ENCODE measurements around the gene PRSS58. TPM values are rescaled to one million over a fixed set of nuclear protein-coding genes. Genes with fewer than 3 reads are reported as not detected.

PRSS58 gene
- total RNA-seq, 2 donors from 2014 or later, result not detected

GRCh38 chr7:142275028-142275427 lies 17.2 kb upstream of the PRSS58 start:
- Histone ChIP-seq H3K4me1 (no peaks in the 10 kb centered on the region), H3K27me3 (no peaks in the 10 kb centered on the region), H3K4me3 (no peak overlapping the region), H3K36me3 (no peaks in the 10 kb centered on the region), H3K27ac (no peak overlapping the region), H3K9me3 (peaks cover 0 to 15% of the 10 kb centered on the region in 2 donors)
- no peak for DNase-seq (ENCODE audit: low spot score)
- no peak for TF ChIP-seq CTCF (IDR thresholded peaks at IDR 0.05)

DNA sequence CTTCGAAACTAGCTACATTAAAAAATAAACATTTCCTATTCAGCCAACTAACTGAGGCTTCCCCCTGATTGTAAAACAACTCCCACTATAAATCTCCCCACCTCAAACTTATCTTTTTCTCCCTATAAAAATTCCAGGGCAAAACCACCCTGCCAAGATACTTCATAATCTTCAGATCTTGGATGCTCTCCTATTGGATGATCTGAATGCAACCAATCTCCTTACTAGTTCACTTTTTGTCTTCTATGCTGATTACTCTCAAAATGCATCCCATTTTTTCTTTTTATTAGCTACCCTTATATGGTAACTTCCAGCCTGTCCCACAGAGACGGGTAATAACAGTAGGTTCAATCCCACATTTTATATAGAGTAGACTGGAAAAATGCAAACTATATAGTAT lies 15.0 kb upstream of the PRSS58 start:
- no peak for DNase-seq (ENCODE audit: low spot score)
- Histone ChIP-seq H3K27ac (no peak overlapping the region), H3K9me3 (peaks cover 0 to 15% of the 10 kb centered on the region in 2 donors), H3K4me3 (no peak overlapping the region), H3K36me3 (no peaks in the 10 kb centered on the region), H3K27me3 (no peaks in the 10 kb centered on the region), H3K4me1 (no peaks in the 10 kb centered on the region)
- no peak for TF ChIP-seq CTCF (IDR thresholded peaks at IDR 0.05)

- TF ChIP-seq CTCF (IDR thresholded peaks at IDR 0.05), result no peak
- H3K27me3 ChIP-seq, result no peaks in the 10 kb centered on the region
These were observed 5.9 kb upstream of the PRSS58 start for GRCh38 chr7:142263598-142264380.

GRCh38 chr7:142250705-142251104 lies 7.2 kb downstream of the PRSS58 start:
- Histone ChIP-seq H3K4me1 (no peaks in the 10 kb centered on the region), H3K4me3 (no peak overlapping the region), H3K27ac (no peak overlapping the region), H3K9me3 (no peaks in the 10 kb centered on the region), H3K36me3 (no peaks in the 10 kb centered on the region), H3K27me3 (no peaks in the 10 kb centered on the region)
- no peak for DNase-seq (ENCODE audit: low spot score)
- no peak for TF ChIP-seq CTCF (IDR thresholded peaks at IDR 0.05)

More at GRCh38 chr7:142263598-142264380, 5.9 kb upstream of the PRSS58 start:
- Histone ChIP-seq H3K4me1 (no peaks in the 10 kb centered on the region), H3K4me3 (no peak overlapping the region), H3K36me3 (no peaks in the 10 kb centered on the region), H3K27ac (no peak overlapping the region), H3K9me3 (no peaks in the 10 kb centered on the region)
- DNase-seq (ENCODE audit: low spot score), result no peak

DNA sequence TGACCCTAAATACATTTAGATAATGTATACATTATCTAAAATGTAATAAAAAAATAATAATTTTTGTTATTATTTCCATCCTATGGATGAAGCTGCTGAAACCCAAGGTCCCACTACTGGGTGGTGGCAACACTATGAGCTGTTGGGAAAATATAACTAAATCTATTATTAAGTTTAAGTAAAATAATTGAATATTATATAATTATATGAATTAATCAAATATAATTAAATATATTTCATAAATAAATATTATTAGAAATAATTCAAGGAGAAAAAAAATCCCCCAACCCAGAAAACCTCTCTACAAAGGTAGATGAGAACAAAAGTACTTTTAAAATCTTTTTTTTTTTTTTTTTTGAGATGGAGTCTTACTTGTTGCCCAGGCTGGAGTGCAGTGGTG lies 7.9 kb downstream of the PRSS58 start:
- Histone ChIP-seq H3K36me3 (no peaks in the 10 kb centered on the region), H3K9me3 (no peaks in the 10 kb centered on the region), H3K27me3 (no peaks in the 10 kb centered on the region), H3K4me3 (no peak overlapping the region), H3K27ac (no peak overlapping the region), H3K4me1 (no peaks in the 10 kb centered on the region)
- DNase-seq (ENCODE audit: low spot score), result no peak
- TF ChIP-seq CTCF (IDR thresholded peaks at IDR 0.05), result no peak

All from right atrium auricular region (tissue), 2 donors.